NCI-H1417 (cell line): Measurements from ENCODE around the gene ASB2.

Experiments
- DNase-seq, 3 experiments: peaks; one replicate each; lab custom pipeline; 2025; lab: John Stamatoyannopoulos, UW

Gene ASB2

DNA sequence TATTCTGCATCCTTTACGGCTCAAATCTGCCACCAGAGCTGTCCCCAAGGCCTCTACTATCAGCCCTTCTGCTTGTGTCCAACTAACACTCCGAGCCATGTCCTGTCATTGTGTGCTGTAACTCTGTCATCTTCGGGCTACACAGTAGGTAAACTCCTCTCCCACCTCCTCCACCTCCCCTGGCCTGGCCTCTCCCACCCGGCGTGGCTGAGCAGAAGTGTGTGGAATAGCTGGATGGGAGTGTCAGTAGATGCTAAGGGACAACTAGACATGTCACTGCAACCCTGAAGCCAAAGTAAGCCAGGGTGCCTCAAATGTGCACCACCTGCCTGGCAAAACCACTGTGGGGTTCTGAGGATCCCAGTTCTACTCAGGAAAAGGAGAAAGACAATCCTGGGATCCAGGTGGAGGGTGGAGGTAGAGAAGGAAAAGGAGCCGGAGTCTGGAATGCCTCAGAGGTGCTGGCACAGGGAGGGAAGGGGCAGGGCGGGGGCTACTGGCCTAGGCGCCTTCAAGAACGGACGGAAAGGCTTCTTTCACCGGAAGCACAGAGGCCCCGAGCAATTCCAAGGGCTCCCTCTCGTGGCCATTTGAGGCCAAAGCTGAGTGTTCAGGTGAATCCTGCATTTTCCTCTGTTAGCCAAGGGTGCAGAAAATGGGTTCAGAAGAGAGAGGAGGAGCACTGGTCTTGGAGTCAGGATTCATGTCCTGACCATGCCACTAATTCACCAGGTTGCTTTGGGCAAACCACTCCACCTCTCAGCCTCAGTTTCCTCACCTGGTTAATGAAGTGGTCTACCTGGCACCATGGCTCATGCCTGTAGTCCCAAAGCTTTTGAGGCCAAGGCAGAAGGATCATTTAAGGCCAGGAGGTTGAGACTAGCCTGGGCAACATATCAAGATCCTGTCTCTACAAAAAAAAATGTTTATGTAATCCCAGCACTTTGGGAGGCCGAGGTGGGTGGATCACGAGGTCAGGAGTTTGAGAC is 69.7 kb downstream of the ASB2 start:
- peak; percentile 50 to 85 (median 81) for DNase-seq

GRCh38 chr14:93905623-93906022 is 70.7 kb downstream of the ASB2 start:
- DNase-seq = no peak

- DNase-seq = peak in 1 of 3 experiments; percentile 14
These were observed 72.8 kb downstream of the ASB2 start for GRCh38 chr14:93903342-93904184.

DNA sequence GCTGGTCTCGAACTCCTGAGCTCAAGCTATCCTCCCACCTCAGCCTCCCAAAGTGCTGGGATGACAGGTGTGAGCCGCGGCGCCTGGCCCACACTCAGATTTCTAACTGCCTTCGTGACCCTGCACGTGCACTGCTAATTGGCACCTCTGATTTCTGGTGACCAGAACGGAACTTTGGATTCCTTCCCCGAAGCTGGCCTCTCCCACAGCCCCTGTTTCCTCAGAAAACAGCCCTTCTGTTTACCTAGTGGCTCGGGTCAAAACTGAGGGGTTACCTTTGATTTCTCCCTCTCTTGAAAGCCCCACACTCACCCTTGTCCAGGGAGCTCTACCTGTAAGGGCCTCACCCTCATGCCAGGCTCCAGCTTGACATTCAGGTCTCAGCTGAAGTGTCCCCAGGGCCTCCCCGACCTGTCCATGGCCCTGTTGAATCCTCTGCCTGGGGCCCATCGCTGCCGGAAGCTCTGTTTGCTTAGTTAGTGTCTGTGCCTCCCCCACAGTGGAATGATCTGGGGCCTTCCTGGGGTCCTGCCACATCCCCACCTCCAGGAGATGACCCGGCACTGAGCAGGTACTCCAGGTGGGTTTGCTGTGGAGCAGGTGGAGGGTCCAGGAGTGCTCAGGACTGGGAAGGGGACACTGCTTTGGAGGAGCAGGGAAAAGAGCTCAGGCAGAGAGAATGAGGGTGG is 73.6 kb downstream of the ASB2 start:
- no peak for DNase-seq

DNA sequence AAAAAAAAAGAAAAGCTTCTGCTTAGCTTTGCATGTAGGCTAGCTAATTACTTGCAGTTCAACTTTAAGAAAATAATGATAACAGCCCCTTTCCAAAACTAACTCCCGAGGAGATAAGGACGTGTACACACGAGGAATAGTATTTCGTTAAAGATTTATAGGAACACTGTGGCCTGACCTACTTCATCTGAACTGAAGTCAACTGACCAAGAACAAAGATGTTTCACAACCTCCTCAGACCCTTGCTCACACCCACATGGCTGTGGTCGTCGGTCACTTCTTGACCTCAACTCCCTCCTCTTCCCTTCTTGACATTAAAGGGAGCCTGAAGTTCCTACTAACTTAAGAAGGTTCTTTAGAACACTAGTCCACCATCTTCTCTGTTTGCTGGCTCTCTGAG is 74.6 kb downstream of the ASB2 start:
- DNase-seq = no peak

GRCh38 chr14:93898731-93899130 is 77.6 kb downstream of the ASB2 start:
- no peak for DNase-seq

- DNase-seq = no peak
These were observed 78.2 kb downstream of the ASB2 start for GRCh38 chr14:93898081-93898611.

- no peak for DNase-seq
These were observed 78.9 kb downstream of the ASB2 start for GRCh38 chr14:93897476-93897845.

DNA sequence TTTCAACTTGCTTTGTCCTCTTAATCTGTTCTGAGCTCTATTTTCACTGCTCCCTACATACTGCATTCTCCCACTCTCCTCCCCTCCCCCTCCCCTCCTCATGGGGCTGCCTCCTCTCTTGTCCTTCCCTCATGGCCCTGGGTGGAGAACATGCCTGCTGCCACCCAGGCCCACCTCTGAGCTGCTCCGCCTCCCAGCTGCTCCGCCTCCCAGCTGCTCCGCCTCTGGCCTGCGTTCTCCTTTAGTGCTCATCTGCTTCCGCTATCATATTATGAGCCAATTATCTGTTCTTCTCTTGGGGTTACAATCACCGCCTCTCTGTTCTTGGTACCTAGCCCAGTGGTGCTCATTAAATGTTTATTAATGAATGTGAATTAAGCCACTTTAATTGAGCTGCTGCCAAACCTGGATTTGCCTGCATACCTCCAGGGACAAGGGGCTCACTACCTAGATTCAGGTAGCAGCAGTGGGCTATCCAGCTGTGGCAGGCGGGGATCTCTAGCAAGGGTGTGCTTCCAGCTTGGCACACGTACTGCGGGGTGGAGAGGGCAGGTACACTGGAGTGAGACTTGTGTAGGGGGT is 81.3 kb downstream of the ASB2 start:
- no peak for DNase-seq

- no peak for DNase-seq
These were observed 82.6 kb downstream of the ASB2 start for GRCh38 chr14:93893661-93894261.

- peak; percentile 54 to 78 (median 71) for DNase-seq
These were observed 83.3 kb downstream of the ASB2 start for GRCh38 chr14:93892923-93893558.

GRCh38 chr14:93892505-93892839 is 83.9 kb downstream of the ASB2 start:
- DNase-seq = no peak

DNA sequence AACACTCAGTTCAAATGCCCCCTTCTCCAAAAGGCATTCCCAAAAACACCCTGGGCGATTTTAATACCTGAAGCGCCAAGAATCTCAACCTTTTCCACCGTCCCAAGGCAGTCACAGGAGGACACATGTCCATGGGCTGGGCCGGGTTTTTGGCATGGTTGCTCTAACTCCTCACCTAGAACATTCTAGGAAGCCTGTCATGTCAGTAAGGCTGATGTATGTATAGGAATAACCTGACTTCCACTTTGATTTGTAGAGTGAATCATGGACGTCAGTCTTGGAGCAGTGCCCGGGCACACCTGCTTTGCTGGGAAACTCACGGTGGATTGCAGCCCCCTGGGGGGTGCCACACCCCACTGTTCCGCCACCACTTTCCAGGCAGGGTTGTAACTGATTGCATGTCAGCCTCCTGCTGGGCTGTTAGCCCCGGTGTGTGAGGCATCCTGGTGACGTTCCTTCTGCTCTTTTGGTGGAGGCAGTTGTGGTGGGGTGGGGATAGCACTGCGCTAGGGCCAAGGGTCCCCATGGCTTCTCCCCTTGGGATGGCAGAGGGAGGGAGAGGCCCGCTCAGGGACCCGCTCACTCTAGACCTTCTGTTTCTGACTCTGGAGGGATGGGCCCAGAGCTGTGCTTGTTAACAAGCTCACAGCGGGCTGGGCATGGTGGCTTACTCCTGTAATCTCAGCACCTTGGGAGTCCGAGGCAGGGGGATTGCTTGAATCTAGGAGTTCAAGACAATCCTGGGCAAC is 84.4 kb downstream of the ASB2 start:
- DNase-seq = peak in 2 of 3 experiments; percentile 44 to 56

GRCh38 chr14:93889739-93890483 is 86.5 kb downstream of the ASB2 start:
- DNase-seq = no peak

DNA sequence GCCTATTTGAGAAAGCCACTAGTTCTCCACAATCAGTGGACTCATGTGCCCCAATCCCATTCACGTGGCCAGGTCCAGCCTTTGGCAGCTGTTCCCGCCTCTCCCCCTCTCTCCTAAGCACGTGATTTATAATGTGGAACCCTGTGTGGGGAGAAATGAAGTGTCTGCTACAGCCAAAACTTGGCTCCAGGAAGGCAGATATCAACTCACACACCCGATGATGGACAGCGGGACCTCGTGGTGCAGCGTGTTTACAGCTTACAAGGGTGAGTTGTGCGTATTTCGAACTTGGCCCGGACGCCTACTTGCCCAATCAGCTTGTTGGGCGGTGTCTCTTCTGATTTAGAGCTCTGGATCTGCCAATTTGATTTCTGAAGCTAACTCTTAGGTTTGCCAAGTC is 87.4 kb downstream of the ASB2 start:
- no peak for DNase-seq

- no peak for DNase-seq
These were observed 91.4 kb downstream of the ASB2 start for GRCh38 chr14:93884950-93885349.
